ENCODE results near the gene TSFM.

Gene TSFM

GRCh38 chr12:57754411-57755193 lies 28.0 kb upstream of the TSFM start, which contains the start of gene MARCHF9:
Gene MARCHF9 (plus strand): TSS chr12:57755103. CDS start chr12:57755529, 426 bp downstream.
- Histone ChIP-seq H3K27ac (ENCODE audit: low read depth, low read length, poor library complexity, severe bottlenecking) (peak within 1 kb of the TSS; percentile 65), H3K4me1 (ENCODE audit: insufficient read depth, low read length, severe bottlenecking) (peaks cover 48% of the 10 kb centered on the region), H3K4me2 (ENCODE audit: low read length) (peak within 1 kb of the TSS; percentile 91), H3K9ac (ENCODE audit: low read length) (peak within 1 kb of the TSS; percentile 77), H3K9me3 (ENCODE audit: low read length) (no peaks in the 10 kb centered on the region), H3K4me3 (ENCODE audit: low read depth, low read length, poor library complexity, severe bottlenecking) (peak within 1 kb of the TSS; percentile 73), H3K27me3 (ENCODE audit: insufficient read depth, low read length) (no peaks in the 10 kb centered on the region), H2AFZ (ENCODE audit: low read length) (no peak within 1 kb of the TSS), H3K79me2 (ENCODE audit: insufficient read depth, low read length) (peaks cover 21% of the 10 kb centered on the region), H3K36me3 (ENCODE audit: insufficient read depth, low read length) (peaks cover 39% of the 10 kb centered on the region), H4K20me1 (ENCODE audit: insufficient read depth, low read length) (no peaks in the 10 kb centered on the region), H3K9me2 (ENCODE audit: low read depth, low read length) (no peaks in the 10 kb centered on the region), H3F3A (ENCODE audit: insufficient read depth, low read length) (no peaks in the 10 kb centered on the region)
- TF ChIP-seq CTCF (IDR thresholded peaks at IDR 0.05; ENCODE audit: low read length) (no peak), EZH2 (IDR thresholded peaks at IDR 0.05; ENCODE audit: borderline replicate concordance, low read length) (no peak)

GRCh38 chr12:57755194-57755453 lies 27.5 kb upstream of the TSFM start:
- no peak for TF ChIP-seq EZH2 (IDR thresholded peaks at IDR 0.05; ENCODE audit: borderline replicate concordance, low read length)
- TF ChIP-seq CTCF (IDR thresholded peaks at IDR 0.05; ENCODE audit: low read length): no peak
- no peaks in the 10 kb centered on the region for H3K9me3 ChIP-seq (ENCODE audit: low read length)
- H3F3A ChIP-seq (ENCODE audit: insufficient read depth, low read length): no peaks in the 10 kb centered on the region
- peaks cover 48% of the 10 kb centered on the region for H3K4me1 ChIP-seq (ENCODE audit: insufficient read depth, low read length, severe bottlenecking)
- H2AFZ ChIP-seq (ENCODE audit: low read length): no peak overlapping the region
- peak overlapping the region; percentile 73 for H3K4me3 ChIP-seq (ENCODE audit: low read depth, low read length, poor library complexity, severe bottlenecking)
- H3K27me3 ChIP-seq (ENCODE audit: insufficient read depth, low read length): no peaks in the 10 kb centered on the region
- peak overlapping the region; percentile 77 for H3K9ac ChIP-seq (ENCODE audit: low read length)
- H3K4me2 ChIP-seq (ENCODE audit: low read length): peak overlapping the region; percentile 91; the same call in 1 of the 2 replicates
- peaks cover 20% of the 10 kb centered on the region for H3K79me2 ChIP-seq (ENCODE audit: insufficient read depth, low read length)
- no peak overlapping the region for H3K27ac ChIP-seq (ENCODE audit: low read depth, low read length, poor library complexity, severe bottlenecking)
- no peaks in the 10 kb centered on the region for H3K9me2 ChIP-seq (ENCODE audit: low read depth, low read length)
- no peaks in the 10 kb centered on the region for H4K20me1 ChIP-seq (ENCODE audit: insufficient read depth, low read length)
- peaks cover 40% of the 10 kb centered on the region for H3K36me3 ChIP-seq (ENCODE audit: insufficient read depth, low read length)

GRCh38 chr12:57755454-57756372 lies 26.9 kb upstream of the TSFM start:
- Histone ChIP-seq H3F3A (ENCODE audit: insufficient read depth, low read length) (no peaks in the 10 kb centered on the region), H3K27ac (ENCODE audit: low read depth, low read length, poor library complexity, severe bottlenecking) (peak overlapping the region; percentile 65), H3K4me3 (ENCODE audit: low read depth, low read length, poor library complexity, severe bottlenecking) (peak overlapping the region; percentile 73), H2AFZ (ENCODE audit: low read length) (no peak overlapping the region), H3K27me3 (ENCODE audit: insufficient read depth, low read length) (no peaks in the 10 kb centered on the region), H3K4me1 (ENCODE audit: insufficient read depth, low read length, severe bottlenecking) (peaks cover 43% of the 10 kb centered on the region), H3K9me3 (ENCODE audit: low read length) (no peaks in the 10 kb centered on the region), H3K79me2 (ENCODE audit: insufficient read depth, low read length) (peaks cover 14% of the 10 kb centered on the region), H4K20me1 (ENCODE audit: insufficient read depth, low read length) (no peaks in the 10 kb centered on the region), H3K9ac (ENCODE audit: low read length) (peak overlapping the region; percentile 77), H3K36me3 (ENCODE audit: insufficient read depth, low read length) (peaks cover 34% of the 10 kb centered on the region), H3K4me2 (ENCODE audit: low read length) (peak overlapping the region; percentile 91), H3K9me2 (ENCODE audit: low read depth, low read length) (no peaks in the 10 kb centered on the region)
- TF ChIP-seq EZH2 (IDR thresholded peaks at IDR 0.05; ENCODE audit: borderline replicate concordance, low read length) (no peak), CTCF (IDR thresholded peaks at IDR 0.05; ENCODE audit: low read length) (no peak)

Measured in OCI-LY1 (cell line).